HCT116 (cell line): Measurements from ENCODE around the gene VWC2L. TPM values are rescaled to one million over a fixed set of nuclear protein-coding genes. Genes with fewer than 3 reads are reported as not detected.

Experiments used
- ATAC-seq: fragments of 200-7000 bp; cut with Tn5 transposase; 2 replicates; pipeline ENCODE4 v1.9.1; 2020; ENCODE audit warnings: mild to moderate bottlenecking, moderate library complexity
- BruUV-seq: library from RNA; stranded (reverse); fragments of 400-500 nt; replicated peaks from 2 replicates; lab custom pipeline; 2021; lab: Mats Ljungman, UMichigan
- CTCF ChIA-PET: fragments of 300-600 bp; sonication (Branson Sonifier 250); formaldehyde crosslinking; loops from one replicate; lab custom pipeline; 2021; ENCODE audit warnings: antibody characterized with exemption; lab: Charles Lee
- POLR2A ChIA-PET: fragments of 300-600, 350-600 bp; sonication (Branson Sonifier 250); formaldehyde crosslinking; loops from one replicate; lab custom pipeline; 2021; ENCODE audit warnings: antibody characterized with exemption; lab: Charles Lee
- RAD21 ChIA-PET, 2 experiments: fragments of 300-600 bp; sonication (Branson Sonifier 250); formaldehyde crosslinking; loops; one replicate each; lab custom pipeline; 2023; ENCODE audit warnings: low total read pairs in 2 of 2; ENCODE audit not compliant: uncharacterized antibody in 2 of 2, unreplicated experiment in 2 of 2, low non-redundant PET in 1 of 2; lab: Charles Lee
- DNase-seq: peaks from one replicate; pipeline ENCODE4 v3.0.0-alpha.2; 2010; ENCODE audit warnings: low read depth, low spot score
- H2AFZ ChIP-seq: fragments of 200-600 bp; shearing (Covaris generic), sonication (generic); 2 replicates; pipeline ENCODE4 v1.6.1; 2017; ENCODE audit warnings: low read depth, mixed run types, mixed read lengths, antibody characterized with exemption, low read length; ENCODE audit not compliant: poor library complexity, severe bottlenecking
- H3K27ac ChIP-seq: 2 replicates; pipeline ENCODE4 v1.5.1; 2012; ENCODE audit warnings: low read depth, low read length
- H3K27me3 ChIP-seq: fragments of 200-600 bp; sonication (generic); 2 replicates; pipeline ENCODE4 v1.6.1; 2016; ENCODE audit warnings: mixed run types, low read length, mixed read lengths; ENCODE audit not compliant: insufficient read depth
- H3K36me3 ChIP-seq, 2 experiments: fragments of 200-500 bp in 1 of 2; fragments of 200-600 bp in 1 of 2; sonication (Bioruptor generic) in 1 of 2; sonication (generic) in 1 of 2; 2 replicates each; pipeline versions ENCODE4 v1.5.1 to v1.6.1; 2014 to 2016; ENCODE audit warnings: low read length in 2 of 2, inconsistent platforms in 1 of 2, mixed read lengths in 1 of 2, mixed run types in 1 of 2; ENCODE audit not compliant: insufficient read depth in 2 of 2, control insufficient read depth in 1 of 2
- H3K4me1 ChIP-seq, 2 experiments: fragments of 200-600 bp in 1 of 2; sonication (generic) in 1 of 2; 2 replicates each; pipeline versions ENCODE4 v1.5.1 to v1.6.1; 2012 to 2017; ENCODE audit warnings: low read length in 2 of 2, inconsistent platforms in 1 of 2, mild to moderate bottlenecking in 1 of 2, mixed read lengths in 1 of 2, mixed run types in 1 of 2, moderate library complexity in 1 of 2; ENCODE audit not compliant: insufficient read depth in 2 of 2, control insufficient read depth in 1 of 2
- H3K4me2 ChIP-seq: fragments of 200-600 bp; sonication (generic); 2 replicates; pipeline ENCODE4 v1.6.1; 2017; ENCODE audit warnings: mixed run types, low read length, mixed read lengths
- H3K4me3 ChIP-seq, 2 experiments: fragments of 200-600 bp in 1 of 2; sonication (generic) in 1 of 2; replicated peaks in 1 of 2; 2 replicates each; pipeline ENCODE4 v1.5.1; 2011 to 2016; ENCODE audit warnings: low read length in 2 of 2, control low read depth in 1 of 2, low read depth in 1 of 2, mild to moderate bottlenecking in 1 of 2, mixed read lengths in 1 of 2, mixed run types in 1 of 2
- H3K79me2 ChIP-seq: fragments of 200-600 bp; sonication (generic); 2 replicates; pipeline ENCODE4 v1.6.1; 2017; ENCODE audit warnings: mild to moderate bottlenecking, mixed run types, low read length, moderate library complexity, mixed read lengths; ENCODE audit not compliant: insufficient read depth
- H3K9ac ChIP-seq: fragments of 200-600 bp; sonication (generic); 2 replicates; pipeline ENCODE4 v1.6.1; 2016; ENCODE audit warnings: low read length, mixed read lengths
- H3K9me2 ChIP-seq: fragments of 200-600 bp; sonication (generic), shearing (Covaris generic); 2 replicates; pipeline ENCODE4 v1.6.1; 2017; ENCODE audit warnings: mixed run types, mild to moderate bottlenecking, moderate library complexity; ENCODE audit not compliant: insufficient read depth
- H3K9me3 ChIP-seq, 2 experiments: fragments of 200-500 bp in 1 of 2; fragments of 200-600 bp in 1 of 2; sonication (Bioruptor generic) in 1 of 2; sonication (generic) in 1 of 2; 2 replicates each; pipeline ENCODE4 v1.6.1; 2014 to 2017; ENCODE audit warnings: low read length in 2 of 2, mixed read lengths in 2 of 2, inconsistent platforms in 1 of 2, low read depth in 1 of 2, mild to moderate bottlenecking in 1 of 2, mixed run types in 1 of 2, moderate library complexity in 1 of 2; ENCODE audit not compliant: control insufficient read depth in 1 of 2, insufficient read depth in 1 of 2
- H4K20me1 ChIP-seq: fragments of 200-600 bp; sonication (generic), shearing (Covaris generic); 2 replicates; pipeline ENCODE4 v1.6.1; 2017; ENCODE audit warnings: mixed run types, mild to moderate bottlenecking, moderate library complexity; ENCODE audit not compliant: insufficient read depth
- CEBPB ChIP-seq: IDR thresholded peaks from 2 replicates; pipeline ENCODE4 v1.6.1; 2012; ENCODE audit warnings: low read depth
- EGR1 ChIP-seq: IDR thresholded peaks from 2 replicates; pipeline ENCODE4 v1.6.1; 2012; ENCODE audit warnings: low read depth
- ELF1 ChIP-seq: IDR thresholded peaks from 2 replicates; pipeline ENCODE4 v1.6.1; 2012; ENCODE audit warnings: low read depth, borderline replicate concordance
- EZH2 ChIP-seq: fragments of 200-600 bp; sonication (generic); IDR thresholded peaks from 2 replicates; pipeline ENCODE4 v1.6.1; 2017; ENCODE audit warnings: antibody characterized with exemption, mixed run types
- EZH2phosphoT487 ChIP-seq: fragments of 200-600 bp; IDR thresholded peaks from 2 replicates; pipeline ENCODE4 v1.6.1; 2018; ENCODE audit warnings: antibody characterized with exemption, borderline replicate concordance
- SIN3A ChIP-seq: IDR thresholded peaks from 2 replicates; pipeline ENCODE4 v1.6.1; 2012; ENCODE audit warnings: low read depth
- SP1 ChIP-seq: IDR thresholded peaks from 2 replicates; pipeline ENCODE4 v1.6.1; 2012; ENCODE audit warnings: low read depth
- TCF7L2 ChIP-seq: IDR thresholded peaks from 2 replicates; pipeline ENCODE4 v1.7.0; 2011; ENCODE audit warnings: borderline replicate concordance, inconsistent platforms; ENCODE audit not compliant: insufficient read depth, insufficient read length; ENCODE audit errors: extremely low read depth
- ZNF274 ChIP-seq: fragments of 200-500 bp; sonication (Bioruptor generic); IDR thresholded peaks from 2 replicates; pipeline ENCODE4 v1.6.1; 2014; ENCODE audit warnings: mild to moderate bottlenecking, low read depth, low read length, inconsistent platforms
- intact Hi-C: fragments of 100-400 bp; cut with micrococcal nuclease; formaldehyde crosslinking; loops from 2 replicates; pipeline ENCODE4 v1.10.0; 2022
- total RNA-seq: library from RNA; stranded (reverse); gene quantifications from one replicate; pipeline ENCODE4 v1.2.1, GENCODE V29; 2021; ENCODE audit not compliant: unreplicated experiment
- TF ChIP-seq, protein P1 (sequence below): IDR thresholded peaks from 2 replicates; pipeline ENCODE4 v1.6.1; 2012
- TF ChIP-seq, protein P2 (sequence below), 3 experiments: fragments of 200-600 bp in 1 of 3; sonication (generic) in 1 of 3; IDR thresholded peaks in 2 of 3; conservative IDR thresholded peaks in 1 of 3; 2 replicates each; pipeline ENCODE4 v1.5.1; 2012 to 2017; ENCODE audit warnings: low read depth in 2 of 3, low read length in 2 of 3, antibody characterized with exemption in 1 of 3, borderline replicate concordance in 1 of 3, control low read depth in 1 of 3, mild to moderate bottlenecking in 1 of 3, mixed read lengths in 1 of 3, mixed run types in 1 of 3, moderate library complexity in 1 of 3; ENCODE audit not compliant: insufficient read depth in 1 of 3
- TF ChIP-seq, protein P3 (sequence below): IDR thresholded peaks from 2 replicates; pipeline ENCODE4 v1.6.1; 2012; ENCODE audit warnings: low read depth

Gene VWC2L
- total RNA-seq, 1 experiment from 2014 or later: not detected

DNA sequence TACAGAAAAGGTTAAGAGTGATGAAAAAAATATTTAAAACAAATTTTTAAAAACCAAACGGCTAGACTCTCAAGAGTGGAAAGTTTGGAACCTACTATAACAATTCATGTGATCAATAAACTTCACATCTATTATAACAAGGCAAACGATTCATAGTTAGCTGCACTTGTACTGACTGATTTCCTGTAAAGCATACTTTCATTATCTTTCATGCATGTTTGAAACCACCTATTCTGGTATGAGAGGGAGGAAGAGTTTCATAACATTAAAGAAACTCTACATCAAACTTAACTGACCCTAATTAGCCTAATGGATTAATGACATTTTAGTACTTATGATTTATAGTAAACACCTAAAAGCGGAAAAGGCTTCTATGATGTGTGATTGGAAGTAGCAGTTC, 43.7 kb upstream of the VWC2L start:
- no peaks in the 10 kb centered on the region for H4K20me1 ChIP-seq
- no peak for DNase-seq
- CTCF ChIA-PET: no interaction called here
- H3K27me3 ChIP-seq: no peaks in the 10 kb centered on the region
- intact Hi-C loops: no loop called here
- no peaks in the 10 kb centered on the region for H3K9me2 ChIP-seq
- no peak overlapping the region for H3K27ac ChIP-seq
- no peaks in the 10 kb centered on the region for H3K79me2 ChIP-seq
- POLR2A ChIA-PET: no interaction called here
- no peak for TF ChIP-seq CEBPB
- TF ChIP-seq EZH2: no peak
- TF ChIP-seq, protein P1, sequence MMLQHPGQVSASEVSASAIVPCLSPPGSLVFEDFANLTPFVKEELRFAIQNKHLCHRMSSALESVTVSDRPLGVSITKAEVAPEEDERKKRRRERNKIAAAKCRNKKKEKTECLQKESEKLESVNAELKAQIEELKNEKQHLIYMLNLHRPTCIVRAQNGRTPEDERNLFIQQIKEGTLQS: no peak
- no peak for TF ChIP-seq SIN3A
- no peak for TF ChIP-seq SP1
- TF ChIP-seq, protein P2, sequence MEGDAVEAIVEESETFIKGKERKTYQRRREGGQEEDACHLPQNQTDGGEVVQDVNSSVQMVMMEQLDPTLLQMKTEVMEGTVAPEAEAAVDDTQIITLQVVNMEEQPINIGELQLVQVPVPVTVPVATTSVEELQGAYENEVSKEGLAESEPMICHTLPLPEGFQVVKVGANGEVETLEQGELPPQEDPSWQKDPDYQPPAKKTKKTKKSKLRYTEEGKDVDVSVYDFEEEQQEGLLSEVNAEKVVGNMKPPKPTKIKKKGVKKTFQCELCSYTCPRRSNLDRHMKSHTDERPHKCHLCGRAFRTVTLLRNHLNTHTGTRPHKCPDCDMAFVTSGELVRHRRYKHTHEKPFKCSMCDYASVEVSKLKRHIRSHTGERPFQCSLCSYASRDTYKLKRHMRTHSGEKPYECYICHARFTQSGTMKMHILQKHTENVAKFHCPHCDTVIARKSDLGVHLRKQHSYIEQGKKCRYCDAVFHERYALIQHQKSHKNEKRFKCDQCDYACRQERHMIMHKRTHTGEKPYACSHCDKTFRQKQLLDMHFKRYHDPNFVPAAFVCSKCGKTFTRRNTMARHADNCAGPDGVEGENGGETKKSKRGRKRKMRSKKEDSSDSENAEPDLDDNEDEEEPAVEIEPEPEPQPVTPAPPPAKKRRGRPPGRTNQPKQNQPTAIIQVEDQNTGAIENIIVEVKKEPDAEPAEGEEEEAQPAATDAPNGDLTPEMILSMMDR (IDR thresholded peaks at IDR 0.05 in 2 of 3, conservative IDR thresholded peaks at IDR 0.05 in 1 of 3; ENCODE audit: borderline replicate concordance in 1 of 3, insufficient read depth in 1 of 3, low read depth in 2 of 3, low read length in 2 of 3): no peak
- no peak for TF ChIP-seq TCF7L2
- TF ChIP-seq ELF1: no peak
- TF ChIP-seq EGR1: no peak
- no peak for TF ChIP-seq ZNF274
- TF ChIP-seq, protein P3, sequence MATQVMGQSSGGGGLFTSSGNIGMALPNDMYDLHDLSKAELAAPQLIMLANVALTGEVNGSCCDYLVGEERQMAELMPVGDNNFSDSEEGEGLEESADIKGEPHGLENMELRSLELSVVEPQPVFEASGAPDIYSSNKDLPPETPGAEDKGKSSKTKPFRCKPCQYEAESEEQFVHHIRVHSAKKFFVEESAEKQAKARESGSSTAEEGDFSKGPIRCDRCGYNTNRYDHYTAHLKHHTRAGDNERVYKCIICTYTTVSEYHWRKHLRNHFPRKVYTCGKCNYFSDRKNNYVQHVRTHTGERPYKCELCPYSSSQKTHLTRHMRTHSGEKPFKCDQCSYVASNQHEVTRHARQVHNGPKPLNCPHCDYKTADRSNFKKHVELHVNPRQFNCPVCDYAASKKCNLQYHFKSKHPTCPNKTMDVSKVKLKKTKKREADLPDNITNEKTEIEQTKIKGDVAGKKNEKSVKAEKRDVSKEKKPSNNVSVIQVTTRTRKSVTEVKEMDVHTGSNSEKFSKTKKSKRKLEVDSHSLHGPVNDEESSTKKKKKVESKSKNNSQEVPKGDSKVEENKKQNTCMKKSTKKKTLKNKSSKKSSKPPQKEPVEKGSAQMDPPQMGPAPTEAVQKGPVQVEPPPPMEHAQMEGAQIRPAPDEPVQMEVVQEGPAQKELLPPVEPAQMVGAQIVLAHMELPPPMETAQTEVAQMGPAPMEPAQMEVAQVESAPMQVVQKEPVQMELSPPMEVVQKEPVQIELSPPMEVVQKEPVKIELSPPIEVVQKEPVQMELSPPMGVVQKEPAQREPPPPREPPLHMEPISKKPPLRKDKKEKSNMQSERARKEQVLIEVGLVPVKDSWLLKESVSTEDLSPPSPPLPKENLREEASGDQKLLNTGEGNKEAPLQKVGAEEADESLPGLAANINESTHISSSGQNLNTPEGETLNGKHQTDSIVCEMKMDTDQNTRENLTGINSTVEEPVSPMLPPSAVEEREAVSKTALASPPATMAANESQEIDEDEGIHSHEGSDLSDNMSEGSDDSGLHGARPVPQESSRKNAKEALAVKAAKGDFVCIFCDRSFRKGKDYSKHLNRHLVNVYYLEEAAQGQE: no peak
- no peak for TF ChIP-seq EZH2phosphoT487
- TF ChIP-seq, all 23 proteins: peak for 0
- Histone ChIP-seq H2AFZ (no peak overlapping the region), H3K36me3 (no peaks in the 10 kb centered on the region), H3K9ac (no peak overlapping the region), H3K4me2 (no peak overlapping the region), H3K4me1 (no peaks in the 10 kb centered on the region), H3K4me3 (no peak overlapping the region), H3K9me3 (no peaks in the 10 kb centered on the region)
- RAD21 ChIA-PET: no interaction called here
- no TSS peak for BruUV-seq
- no peak for ATAC-seq
